IMR-90 (cell line): ENCODE data around the gene DGKD. TPM values are rescaled to one million over a fixed set of nuclear protein-coding genes. Genes with fewer than 3 reads are reported as not detected.

Experiments used
- ATAC-seq: fragments of 200-7000 bp; cut with Tn5 transposase; 2 replicates; pipeline ENCODE4 v1.9.1; 2020; ENCODE audit warnings: low read depth, mild to moderate bottlenecking, moderate library complexity
- BruUV-seq: library from RNA; stranded (reverse); fragments of 400-500 nt; replicated peaks from 2 replicates; lab custom pipeline; 2021; lab: Mats Ljungman, UMichigan
- CTCF ChIA-PET: fragments of 300-600 bp; formaldehyde crosslinking; extraction: SDS; loops from one replicate; lab custom pipeline; 2021; ENCODE audit warnings: antibody characterized with exemption; lab: Yijun Ruan, JAX
- POLR2A ChIA-PET: fragments of 300-600 bp; sonication (Branson Sonifier 250); formaldehyde crosslinking; loops from one replicate; lab custom pipeline; 2022; ENCODE audit warnings: antibody characterized with exemption; ENCODE audit not compliant: unreplicated experiment; lab: Charles Lee
- DNase-seq: peaks from one replicate; pipeline ENCODE4 v3.0.0; 2013
- H2AFZ ChIP-seq: replicated peaks from 2 replicates; pipeline ENCODE3; 2013; ENCODE audit warnings: low read length, mild to moderate bottlenecking; ENCODE audit not compliant: poor library complexity
- H2AK5ac ChIP-seq: 2 replicates; pipeline ENCODE4 v1.6.1; 2013; ENCODE audit warnings: low read depth, low read length, inconsistent platforms
- H2AK9ac ChIP-seq: replicated peaks from 2 replicates; pipeline ENCODE3; 2013; ENCODE audit warnings: mild to moderate bottlenecking, low read depth, low read length, moderate library complexity; ENCODE audit not compliant: poor library complexity
- H2BK120ac ChIP-seq: 2 replicates; pipeline ENCODE4 v1.6.1; 2013; ENCODE audit warnings: low read depth, low read length, inconsistent platforms
- H2BK15ac ChIP-seq: 3 replicates; pipeline ENCODE4 v1.6.1; 2013; ENCODE audit warnings: low read depth, low read length, inconsistent platforms
- H2BK20ac ChIP-seq: 2 replicates; pipeline ENCODE4 v1.6.1; 2013; ENCODE audit warnings: low read depth, mild to moderate bottlenecking, inconsistent platforms, low read length, moderate library complexity
- H2BK5ac ChIP-seq: 2 replicates; pipeline ENCODE4 v1.6.1; 2013; ENCODE audit warnings: mild to moderate bottlenecking, low read depth, low read length, inconsistent platforms; ENCODE audit not compliant: poor library complexity, severe bottlenecking
- H3K14ac ChIP-seq: replicated peaks from 2 replicates; pipeline ENCODE4 v1.6.1; 2013; ENCODE audit warnings: low read depth, low read length, inconsistent platforms
- H3K18ac ChIP-seq: 2 replicates; pipeline ENCODE4 v1.6.1; 2013; ENCODE audit warnings: low read depth, low read length, control low read depth
- H3K23ac ChIP-seq: 2 replicates; pipeline ENCODE4 v1.6.1; 2013; ENCODE audit warnings: low read depth, low read length, inconsistent platforms
- H3K27ac ChIP-seq: 2 replicates; pipeline ENCODE4 v1.5.1; 2013; ENCODE audit warnings: mild to moderate bottlenecking, control low read depth, low read length; ENCODE audit not compliant: insufficient read depth
- H3K27me3 ChIP-seq: 2 replicates; pipeline ENCODE4 v1.6.1; 2013; ENCODE audit warnings: low read length; ENCODE audit not compliant: control insufficient read depth, insufficient read depth
- H3K36me3 ChIP-seq: 2 replicates; pipeline ENCODE4 v1.6.1; 2013; ENCODE audit warnings: low read length, mixed read lengths; ENCODE audit not compliant: control insufficient read depth, insufficient read depth
- H3K4ac ChIP-seq: 2 replicates; pipeline ENCODE4 v1.6.1; 2013; ENCODE audit warnings: low read depth, low read length, inconsistent platforms
- H3K4me1 ChIP-seq: 2 replicates; pipeline ENCODE4 v1.6.1; 2013; ENCODE audit warnings: low read length, mixed read lengths; ENCODE audit not compliant: control insufficient read depth, insufficient read depth
- H3K4me2 ChIP-seq: 2 replicates; pipeline ENCODE4 v1.6.1; 2013; ENCODE audit warnings: low read depth, mild to moderate bottlenecking, control low read depth, low read length, moderate library complexity
- H3K4me3 ChIP-seq: 2 replicates; pipeline ENCODE4 v1.5.1; 2013; ENCODE audit warnings: low read depth, mild to moderate bottlenecking, control low read depth, low read length, moderate library complexity; ENCODE audit not compliant: insufficient read depth
- H3K56ac ChIP-seq: 2 replicates; pipeline ENCODE4 v1.6.1; 2013; ENCODE audit warnings: low read length, inconsistent platforms; ENCODE audit not compliant: insufficient read depth; ENCODE audit errors: extremely low read depth
- H3K79me1 ChIP-seq, 2 experiments: 2 replicates each; pipeline ENCODE4 v1.6.1; 2013; ENCODE audit warnings: low read length in 2 of 2, inconsistent platforms in 1 of 2, low read depth in 1 of 2
- H3K9ac ChIP-seq: 2 replicates; pipeline ENCODE4 v1.6.1; 2013; ENCODE audit warnings: low read depth, low read length, control low read depth
- H3K9me1 ChIP-seq: 2 replicates; pipeline ENCODE4 v1.6.1; 2013; ENCODE audit warnings: low read length, inconsistent platforms; ENCODE audit not compliant: insufficient read depth
- H3K9me3 ChIP-seq: 2 replicates; pipeline ENCODE4 v1.6.1; 2013; ENCODE audit warnings: low read length; ENCODE audit not compliant: control insufficient read depth, insufficient read depth
- H4K20me1 ChIP-seq: 2 replicates; pipeline ENCODE4 v1.6.1; 2013; ENCODE audit warnings: low read length, inconsistent platforms; ENCODE audit not compliant: insufficient read depth
- H4K5ac ChIP-seq: 2 replicates; pipeline ENCODE4 v1.6.1; 2013; ENCODE audit warnings: mild to moderate bottlenecking, low read depth, low read length, control low read depth
- H4K8ac ChIP-seq, 2 experiments: 2 replicates each; pipeline ENCODE4 v1.6.1; 2013; ENCODE audit warnings: low read depth in 2 of 2, low read length in 2 of 2, control low read depth in 1 of 2, inconsistent platforms in 1 of 2
- H4K91ac ChIP-seq: 2 replicates; pipeline ENCODE4 v1.6.1; 2013; ENCODE audit warnings: low read depth, low read length, inconsistent platforms; ENCODE audit not compliant: insufficient read depth
- CEBPB ChIP-seq: IDR thresholded peaks from 2 replicates; pipeline ENCODE4 v1.6.1; 2012; ENCODE audit warnings: low read depth, low read length, improper control_type of control experiment
- MAZ ChIP-seq: IDR thresholded peaks from 2 replicates; pipeline ENCODE4 v1.6.1; 2012; ENCODE audit warnings: low read depth, mild to moderate bottlenecking, low read length, improper control_type of control experiment, moderate library complexity, borderline replicate concordance
- RAD21 ChIP-seq: IDR thresholded peaks from 2 replicates; pipeline ENCODE4 v1.6.1; 2012; ENCODE audit warnings: low read length, improper control_type of control experiment
- WGBS, 2 experiments: methylation state at CpG; one replicate each; pipeline versions ENCODE4 v1.1.5 to v1.1.7; 2013; ENCODE audit warnings: missing lambda C conversion rate in 2 of 2; ENCODE audit not compliant: insufficient read length in 1 of 2; ENCODE audit errors: extremely low coverage in 2 of 2; 5-methylcytosine and 5-hydroxymethylcytosine counted together
- dilution Hi-C: fragments of 300-500 bp; cut with HindIII; formaldehyde crosslinking; loops from one replicate; pipeline ENCODE4 v1.14.3; 2018; ENCODE audit warnings: low sequenced_read_pairs; ENCODE audit not compliant: unreplicated experiment
- in situ Hi-C: fragments of 300-500 bp; cut with MboI; formaldehyde crosslinking; loops from 3 replicates; pipeline ENCODE4 v1.14.3; 2019; ENCODE audit warnings: low sequenced_read_pairs, inconsistent platforms, mixed read lengths
- intact Hi-C: fragments of 100-400 bp; cut with micrococcal nuclease; formaldehyde crosslinking; loops from 2 replicates; pipeline ENCODE4 v1.10.0; 2022
- polyA plus RNA-seq, 3 experiments: library from polyadenylated mRNA; depleted of rRNA; stranded (reverse); fragments of >200 nt; gene quantifications; 2 replicates each; pipeline ENCODE4 v1.2.3, GENCODE V29; 2012; ENCODE audit warnings: low replicate concordance in 1 of 3
- total RNA-seq: library from RNA; depleted of rRNA; stranded (reverse); fragments of >200 nt; gene quantifications from 2 replicates; pipeline ENCODE4 v1.2.3, GENCODE V29; 2012

DGKD gene
- total and polyA plus RNA-seq, 2 of the 4 experiments (the other 2 are of a cell fraction): 6.5 to 10.1 TPM

- TF ChIP-seq CEBPB (no peak), MAZ (no peak)
These were observed 75.0 kb downstream of the DGKD start (continued) for GRCh38 chr2:233429175-233429897.

- ATAC-seq: peak; percentile 63
- H3K9me3 ChIP-seq: peaks cover 9% of the 10 kb centered on the region
- H3K36me3 ChIP-seq: peaks cover 3% of the 10 kb centered on the region; the same call in 1 of the 2 replicates
- peak overlapping the region; percentile 40; the same call in 1 of the 2 replicates for H3K18ac ChIP-seq
- H3K27ac ChIP-seq: no peak overlapping the region
- peak overlapping the region; percentile 30; the same call in 1 of the 2 replicates for H4K5ac ChIP-seq
- peak overlapping the region; percentile 75 for H2BK5ac ChIP-seq
- H3K14ac ChIP-seq: no peak overlapping the region
- no peak overlapping the region for H2AK5ac ChIP-seq
- no TSS peak for BruUV-seq
- H3K79me1 ChIP-seq: peaks cover 16 to 33% of the 10 kb centered on the region in 2 experiments
- no peak overlapping the region for H2AFZ ChIP-seq
- H3K9me1 ChIP-seq: peaks cover 9% of the 10 kb centered on the region
- H2BK15ac ChIP-seq: no peak overlapping the region
- peak overlapping the region; percentile 52; the same call in 1 of the 2 replicates for H3K23ac ChIP-seq
- no peak overlapping the region for H3K56ac ChIP-seq
- peak; percentile 11; the same call in 1 of the 2 replicates for TF ChIP-seq CEBPB
- no peak for TF ChIP-seq RAD21
- peak overlapping the region; percentile 74; the same call in 1 of the 2 replicates for H3K4me2 ChIP-seq
- intact Hi-C loops: no loop called here
- in situ Hi-C loops: no loop called here
- H3K4me3 ChIP-seq: no peak overlapping the region
- H2BK20ac ChIP-seq: peak overlapping the region; percentile 92
- H2BK120ac ChIP-seq: peak overlapping the region; percentile 57
- peaks cover 13% of the 10 kb centered on the region for H3K4me1 ChIP-seq
- dilution Hi-C loops: no loop called here
- H4K91ac ChIP-seq: no peak overlapping the region
- H4K8ac ChIP-seq: peak overlapping the region in 1 of 2 experiments; percentile 59; a peak in 2 of 4 replicates
- CTCF ChIA-PET: interaction anchor here (1.7 kb wide), 1 partner anchor 13 kb away, joined by 9 read pairs; no protein-coding TSS in a partner anchor
- H2AK9ac ChIP-seq: no peak overlapping the region
- POLR2A ChIA-PET: interaction anchor here (0.6 kb wide), 1 partner anchor 9 kb away, joined by 4 read pairs; no protein-coding TSS in a partner anchor
- DNase-seq: peak; percentile 54
- no peak overlapping the region for H3K9ac ChIP-seq
- H3K4ac ChIP-seq: peak overlapping the region; percentile 40
- WGBS, 2 experiments: no CpG with 5 or more reads among the region's 4 CpGs
- no peaks in the 10 kb centered on the region for H4K20me1 ChIP-seq
- no peaks in the 10 kb centered on the region for H3K27me3 ChIP-seq
These were observed 75.8 kb downstream of the DGKD start for GRCh38 chr2:233430081-233430480.
